Measurements from ENCODE around the gene SP140L. TPM values are rescaled to one million over a fixed set of nuclear protein-coding genes. Genes with fewer than 3 reads are reported as not detected.

The SP140L gene
- total RNA-seq, 3 donors from 2014 or later = 8.5 to 56.1 (median 17.4) TPM

GRCh38 chr2:230296917-230297316 is 30.1 kb upstream of the SP140L start:
- no peaks in the 10 kb centered on the region for H3K4me1 ChIP-seq
- intact Hi-C loops (cut with DNase I; ENCODE audit: low total_unique reads) = no loop called here
- TF ChIP-seq, protein P1, sequence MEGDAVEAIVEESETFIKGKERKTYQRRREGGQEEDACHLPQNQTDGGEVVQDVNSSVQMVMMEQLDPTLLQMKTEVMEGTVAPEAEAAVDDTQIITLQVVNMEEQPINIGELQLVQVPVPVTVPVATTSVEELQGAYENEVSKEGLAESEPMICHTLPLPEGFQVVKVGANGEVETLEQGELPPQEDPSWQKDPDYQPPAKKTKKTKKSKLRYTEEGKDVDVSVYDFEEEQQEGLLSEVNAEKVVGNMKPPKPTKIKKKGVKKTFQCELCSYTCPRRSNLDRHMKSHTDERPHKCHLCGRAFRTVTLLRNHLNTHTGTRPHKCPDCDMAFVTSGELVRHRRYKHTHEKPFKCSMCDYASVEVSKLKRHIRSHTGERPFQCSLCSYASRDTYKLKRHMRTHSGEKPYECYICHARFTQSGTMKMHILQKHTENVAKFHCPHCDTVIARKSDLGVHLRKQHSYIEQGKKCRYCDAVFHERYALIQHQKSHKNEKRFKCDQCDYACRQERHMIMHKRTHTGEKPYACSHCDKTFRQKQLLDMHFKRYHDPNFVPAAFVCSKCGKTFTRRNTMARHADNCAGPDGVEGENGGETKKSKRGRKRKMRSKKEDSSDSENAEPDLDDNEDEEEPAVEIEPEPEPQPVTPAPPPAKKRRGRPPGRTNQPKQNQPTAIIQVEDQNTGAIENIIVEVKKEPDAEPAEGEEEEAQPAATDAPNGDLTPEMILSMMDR (IDR thresholded peaks at IDR 0.05) = no peak
- TF ChIP-seq POLR2A (IDR thresholded peaks at IDR 0.05) = no peak
- TF ChIP-seq POLR2AphosphoS5 (IDR thresholded peaks at IDR 0.05) = no peak
- no peak overlapping the region for H3K4me3 ChIP-seq
- no peaks in the 10 kb centered on the region for H3K36me3 ChIP-seq
- peaks cover 0 to 6% of the 10 kb centered on the region in 2 donors for H3K9me3 ChIP-seq
- H3K27ac ChIP-seq = no peak overlapping the region
- DNase-seq (ENCODE audit: low spot score in 2 of 2) = no peak
- H3K27me3 ChIP-seq = no peaks in the 10 kb centered on the region

- intact Hi-C loops (cut with DNase I; ENCODE audit: low total_unique reads) = no loop called here
- H3K9me3 ChIP-seq = peaks cover 0 to 15% of the 10 kb centered on the region in 2 donors
- H3K36me3 ChIP-seq = no peaks in the 10 kb centered on the region
- no peaks in the 10 kb centered on the region for H3K27me3 ChIP-seq
- TF ChIP-seq POLR2AphosphoS5 (IDR thresholded peaks at IDR 0.05) (no peak), POLR2A (IDR thresholded peaks at IDR 0.05) (no peak)
- TF ChIP-seq, protein P1 (IDR thresholded peaks at IDR 0.05) = no peak
- no peak overlapping the region for H3K4me3 ChIP-seq
- no peak overlapping the region for H3K27ac ChIP-seq
- DNase-seq (ENCODE audit: low spot score in 2 of 2) = no peak
- no peaks in the 10 kb centered on the region for H3K4me1 ChIP-seq
Measured at GRCh38 chr2:230299618-230300017, 27.4 kb upstream of the SP140L start.

DNA sequence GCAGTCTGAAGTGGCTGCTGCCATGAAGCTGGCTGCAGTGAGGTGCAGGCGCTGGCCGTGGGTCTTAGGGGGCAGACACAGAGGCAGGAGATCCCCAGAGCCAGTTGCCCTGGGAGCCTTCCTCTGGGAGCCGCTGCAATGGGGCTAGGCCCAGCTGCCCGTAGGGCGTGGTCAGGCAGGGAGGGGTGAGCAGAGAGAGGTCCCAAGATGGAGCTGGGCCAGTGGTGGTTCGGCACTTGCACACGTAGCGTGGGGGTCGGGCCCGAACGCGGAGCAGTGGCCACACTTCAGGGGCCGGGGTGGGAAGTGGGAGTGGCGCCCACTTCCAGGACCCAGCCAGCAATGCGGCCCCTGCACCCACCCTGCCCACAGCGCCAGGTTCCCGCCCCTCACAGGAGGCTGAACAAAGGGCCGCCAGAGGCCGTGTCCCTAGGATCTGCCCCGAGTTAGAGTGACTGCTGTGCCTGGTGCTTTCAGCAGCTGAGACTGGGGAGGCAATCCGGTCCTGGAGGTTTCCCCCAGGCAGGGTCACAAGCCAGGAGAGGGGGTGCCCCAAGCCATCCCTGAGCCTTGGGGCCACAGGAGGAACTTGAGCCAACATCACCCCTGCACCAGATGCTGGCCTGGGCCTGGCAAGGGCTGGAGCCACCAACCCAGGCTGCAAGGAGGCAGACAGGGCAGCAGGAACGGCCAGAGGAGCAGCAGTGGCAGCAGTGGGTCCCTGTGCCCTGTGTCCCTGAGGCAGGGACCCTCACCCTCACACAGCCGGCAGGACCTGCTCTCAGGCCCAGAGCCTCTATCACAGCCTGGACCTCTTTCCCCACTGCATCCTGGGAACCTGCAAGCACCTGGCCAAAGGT is 21.3 kb upstream of the SP140L start:
- Histone ChIP-seq H3K27ac (no peak overlapping the region), H3K36me3 (no peaks in the 10 kb centered on the region), H3K27me3 (no peaks in the 10 kb centered on the region), H3K4me3 (no peak overlapping the region), H3K4me1 (no peaks in the 10 kb centered on the region), H3K9me3 (peaks cover 5 to 9% of the 10 kb centered on the region in 2 donors)
- DNase-seq (ENCODE audit: low spot score in 2 of 2) = no peak
- TF ChIP-seq POLR2AphosphoS5 (IDR thresholded peaks at IDR 0.05) = no peak
- no peak for TF ChIP-seq POLR2A (IDR thresholded peaks at IDR 0.05)
- TF ChIP-seq, protein P1 (IDR thresholded peaks at IDR 0.05) = no peak
- intact Hi-C loops (cut with DNase I; ENCODE audit: low total_unique reads) = no loop called here

DNA sequence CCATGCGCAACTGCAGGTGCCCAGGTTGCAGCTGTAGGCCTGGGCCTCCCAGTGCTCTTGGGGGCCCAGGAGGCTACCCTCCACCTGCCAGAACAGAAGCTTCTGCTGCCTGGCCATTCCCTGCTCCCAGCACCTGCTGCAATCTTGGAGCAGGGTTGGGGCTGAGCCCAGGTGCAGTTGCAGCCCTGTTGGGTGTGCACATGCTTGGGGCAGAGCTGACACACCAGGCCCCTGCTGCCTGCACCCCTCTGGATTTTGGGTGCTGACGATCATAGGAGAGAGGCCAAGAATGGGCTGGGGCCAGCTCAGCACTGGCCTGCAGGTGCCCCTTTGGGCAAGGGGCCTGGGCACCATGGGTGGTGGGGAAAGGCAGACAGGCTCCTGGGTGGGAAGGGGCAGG is 20.5 kb upstream of the SP140L start:
- Histone ChIP-seq H3K4me3 (no peak overlapping the region), H3K27me3 (no peaks in the 10 kb centered on the region), H3K4me1 (no peaks in the 10 kb centered on the region), H3K9me3 (peaks cover 5 to 9% of the 10 kb centered on the region in 2 donors), H3K27ac (no peak overlapping the region), H3K36me3 (no peaks in the 10 kb centered on the region)
- intact Hi-C loops (cut with DNase I; ENCODE audit: low total_unique reads) = no loop called here
- no peak for TF ChIP-seq POLR2A (IDR thresholded peaks at IDR 0.05)
- TF ChIP-seq, protein P1 (IDR thresholded peaks at IDR 0.05) = no peak
- TF ChIP-seq POLR2AphosphoS5 (IDR thresholded peaks at IDR 0.05) = no peak
- no peak for DNase-seq (ENCODE audit: low spot score in 2 of 2)

GRCh38 chr2:230307485-230307884 is 19.5 kb upstream of the SP140L start:
- H3K36me3 ChIP-seq = no peaks in the 10 kb centered on the region
- no peak for DNase-seq (ENCODE audit: low spot score in 2 of 2)
- no peak overlapping the region for H3K27ac ChIP-seq
- peaks cover 5 to 6% of the 10 kb centered on the region in 2 donors for H3K9me3 ChIP-seq
- intact Hi-C loops (cut with DNase I; ENCODE audit: low total_unique reads) = no loop called here
- TF ChIP-seq POLR2AphosphoS5 (IDR thresholded peaks at IDR 0.05) (no peak), POLR2A (IDR thresholded peaks at IDR 0.05) (no peak)
- TF ChIP-seq, protein P1 (IDR thresholded peaks at IDR 0.05) = no peak
- no peaks in the 10 kb centered on the region for H3K27me3 ChIP-seq
- H3K4me1 ChIP-seq = no peaks in the 10 kb centered on the region
- no peak overlapping the region for H3K4me3 ChIP-seq
